Measurements from ENCODE around the gene PIGL.
"Not testable (repeated sequence)": the region's sequence is repeated elsewhere in the genome, so short reads cannot be mapped to it uniquely, and the experiment has no call there.

PIGL gene

DNA sequence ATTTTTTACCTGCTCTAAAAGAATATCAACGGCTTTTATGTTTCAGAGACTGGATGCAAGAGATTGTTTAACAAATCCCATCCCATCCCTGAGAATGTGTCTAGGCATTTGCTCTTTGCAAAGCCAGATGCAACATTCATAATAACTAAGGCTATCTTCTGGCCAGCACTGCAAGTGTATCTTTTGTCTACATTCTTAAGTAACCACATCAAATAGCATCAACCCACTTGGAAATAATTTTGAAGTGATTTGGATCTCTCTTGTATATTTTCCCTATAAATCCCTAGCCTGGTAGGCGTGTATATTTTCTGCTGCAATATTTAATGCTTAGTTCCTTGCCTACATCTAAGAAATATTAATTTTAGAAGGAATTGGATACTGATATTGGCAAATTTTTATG, 64.3 kb downstream of the PIGL start:
- no peak for DNase-seq

DNA sequence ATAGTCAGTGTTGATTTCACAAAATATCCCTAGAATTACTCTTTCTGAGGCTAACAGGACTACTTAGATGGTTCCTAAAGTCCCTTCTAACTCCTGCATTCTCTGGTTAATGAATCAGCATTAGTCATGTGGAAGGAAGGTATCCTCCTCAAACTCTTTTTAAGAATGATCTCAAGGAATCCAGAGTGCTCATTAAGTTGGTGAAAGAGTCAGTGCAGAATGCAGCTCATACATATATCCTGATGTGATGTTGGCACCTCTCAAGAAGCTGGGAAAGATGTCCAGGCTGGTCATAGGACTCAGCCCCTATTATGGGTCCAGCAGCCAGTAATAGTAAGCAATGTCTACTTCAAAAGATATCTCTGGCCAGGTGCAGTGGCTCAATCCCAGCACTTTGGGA, 65.5 kb downstream of the PIGL start:
- no peak for DNase-seq

DNA sequence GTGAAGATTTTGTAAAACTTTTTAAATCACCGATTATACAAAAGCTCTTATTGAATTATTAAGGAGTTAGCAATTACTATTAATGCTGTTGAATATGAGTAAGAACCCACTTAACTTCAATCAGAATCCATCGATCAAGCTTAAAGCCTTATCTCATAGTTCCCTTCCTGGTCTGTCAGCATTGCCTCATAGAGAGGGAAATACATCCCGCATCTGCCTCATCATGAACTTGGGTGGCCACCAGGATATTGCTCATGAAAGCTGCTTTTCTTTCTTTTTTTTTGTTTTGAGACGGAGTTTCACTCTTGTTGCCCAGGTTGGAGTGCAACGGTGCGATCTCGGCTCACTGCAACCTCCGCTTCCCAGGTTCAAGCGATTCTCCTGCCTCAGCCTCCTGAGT, 66.7 kb downstream of the PIGL start:
- no peak for DNase-seq

DNA sequence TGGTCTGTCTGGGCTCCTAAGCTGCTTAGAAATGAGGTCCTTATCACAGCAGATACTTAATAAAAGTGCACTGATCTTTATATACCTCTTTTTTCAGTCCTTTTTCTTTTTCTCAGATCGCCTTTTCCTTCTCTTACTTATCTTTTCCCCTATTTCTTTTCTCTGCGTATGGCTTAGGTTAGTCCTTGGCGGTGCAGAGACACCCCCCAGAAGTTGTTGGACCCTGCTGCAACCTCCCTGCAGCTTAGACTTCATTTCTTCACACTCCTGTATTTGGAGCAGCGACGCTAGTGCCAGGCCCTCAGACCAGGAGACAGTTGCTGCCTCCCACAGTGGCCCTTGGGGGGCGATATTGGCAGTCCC, 68.6 kb downstream of the PIGL start:
- no peak for DNase-seq

DNA sequence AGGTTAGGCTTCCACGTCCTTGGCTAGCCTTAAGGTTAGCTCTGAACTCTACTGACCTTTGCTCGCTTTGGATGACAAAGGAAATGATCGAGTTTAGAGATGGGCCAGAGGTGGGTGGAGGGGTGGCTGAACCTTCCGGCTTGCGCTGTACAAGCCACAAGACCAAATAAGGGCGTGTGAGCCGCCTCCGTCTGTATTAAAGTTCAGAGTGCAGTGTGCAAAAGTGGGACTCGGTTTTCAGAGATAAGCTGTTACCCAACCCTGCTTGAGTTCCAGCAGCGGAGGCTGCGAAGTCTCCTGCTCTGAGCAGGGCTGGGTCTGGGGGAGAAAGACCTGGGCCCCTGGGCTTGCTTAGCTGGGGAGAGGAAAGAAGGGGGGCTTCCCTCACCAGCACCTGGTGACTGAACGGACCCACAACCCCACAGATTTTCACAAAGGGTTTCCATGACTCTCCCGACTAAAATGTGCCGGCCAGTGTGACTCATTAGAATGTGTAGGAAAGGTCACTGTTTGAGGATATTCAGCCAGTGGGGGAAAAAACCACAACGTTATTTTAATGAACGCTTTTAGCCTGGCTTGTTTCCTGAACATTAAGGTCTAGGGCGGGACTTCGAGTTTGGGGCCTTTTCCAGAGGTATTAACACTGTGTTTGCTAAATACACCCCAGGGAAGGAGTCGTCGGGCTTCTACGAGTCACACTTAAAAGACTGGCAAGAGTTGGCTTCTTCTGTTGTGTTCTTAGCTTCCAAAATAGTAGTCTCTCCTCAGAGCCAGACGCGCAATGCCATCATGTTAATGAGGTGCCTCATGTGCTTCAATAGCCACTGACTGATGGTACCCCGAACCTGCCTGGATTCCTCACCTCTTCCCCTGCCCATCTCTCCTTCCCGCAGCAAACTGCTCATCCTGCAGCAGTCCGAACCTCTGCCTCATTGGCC, 69.3 kb downstream of the PIGL start:
- DNase-seq = no peak

DNA sequence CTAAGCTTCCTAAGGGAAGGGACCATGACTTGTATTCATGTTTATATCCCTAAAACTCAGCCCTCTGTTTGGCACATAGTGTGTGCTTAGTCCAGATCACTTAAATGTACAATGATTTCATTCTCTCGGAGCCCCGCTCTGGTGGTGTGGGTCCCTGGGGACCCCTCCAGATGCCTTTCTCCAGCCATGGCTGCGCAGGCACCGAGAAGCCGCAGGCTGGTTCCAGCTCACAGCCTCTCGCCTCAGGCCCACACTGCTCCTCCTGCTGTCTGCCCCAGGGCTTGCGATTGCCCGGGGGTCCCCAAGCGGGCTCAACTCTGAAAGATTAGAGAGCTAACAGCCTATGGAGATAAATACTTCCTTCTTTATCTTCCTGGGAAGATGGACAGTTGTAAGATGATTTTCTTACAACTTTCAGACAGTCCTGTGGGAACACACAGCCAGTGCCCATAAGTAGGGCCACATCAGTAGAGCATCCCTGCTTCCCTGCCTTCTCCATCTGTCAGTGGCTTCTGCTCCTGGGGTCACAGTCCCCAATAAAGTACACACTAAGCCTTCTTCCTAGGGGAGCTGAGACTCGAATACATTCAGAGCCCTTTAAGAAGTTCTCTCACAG, 70.0 kb downstream of the PIGL start:
- no peak for DNase-seq

DNA sequence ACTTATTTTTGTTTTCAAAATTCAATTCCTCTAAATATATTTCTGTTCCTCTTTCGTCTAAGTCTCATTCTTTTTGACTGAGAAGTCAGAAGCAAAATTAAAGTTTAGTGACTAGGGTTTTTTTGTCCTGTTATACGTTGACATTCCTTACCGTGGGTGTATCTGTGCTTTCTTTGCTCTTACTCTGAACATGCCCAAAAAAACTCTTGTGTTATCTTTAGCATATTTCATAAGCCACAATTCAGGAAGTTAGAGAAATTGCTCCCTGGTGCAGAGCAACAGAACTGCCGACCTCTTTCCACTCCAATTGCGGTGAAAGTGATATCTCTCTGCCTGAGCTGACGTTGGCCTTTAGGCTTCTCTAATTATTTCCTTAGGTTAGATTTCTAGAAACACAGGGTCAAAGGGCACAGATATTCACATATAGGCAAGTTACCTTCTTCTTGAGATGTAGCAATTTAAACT, 70.6 kb downstream of the PIGL start:
- no peak for DNase-seq

DNA sequence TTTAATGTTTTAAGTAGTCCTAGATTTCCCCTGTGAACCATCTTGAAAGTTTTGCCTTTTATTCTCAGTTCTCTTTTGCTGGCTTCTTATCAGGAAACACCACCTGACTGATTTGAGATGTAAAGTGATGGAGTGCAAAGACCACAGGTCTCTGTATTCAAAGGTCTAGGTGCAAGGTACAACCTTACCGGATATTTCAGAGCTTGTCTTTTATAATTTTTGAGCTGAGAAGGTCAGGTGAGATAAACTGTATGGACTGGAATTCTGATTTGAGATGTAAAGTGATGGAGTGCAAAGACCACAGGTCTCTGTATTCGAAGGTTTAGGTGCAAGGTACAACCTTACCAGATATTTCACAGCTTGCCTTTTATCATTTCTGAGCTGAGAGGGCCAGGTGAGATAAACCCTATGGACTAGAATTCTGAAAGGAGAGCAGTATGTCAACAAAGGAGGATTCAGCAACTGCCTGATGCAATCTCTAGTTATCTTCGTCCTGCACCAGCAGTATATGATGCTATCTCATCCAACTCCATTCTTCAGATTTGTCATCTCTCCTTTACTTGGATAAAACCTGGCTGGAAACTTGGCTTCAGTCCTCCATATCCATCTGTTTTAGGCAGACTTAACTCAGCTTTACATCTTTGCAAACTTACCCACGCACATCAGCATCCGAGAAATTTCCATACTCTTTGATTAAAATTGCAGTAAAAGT, 72.0 kb downstream of the PIGL start:
- DNase-seq = no peak

DNA sequence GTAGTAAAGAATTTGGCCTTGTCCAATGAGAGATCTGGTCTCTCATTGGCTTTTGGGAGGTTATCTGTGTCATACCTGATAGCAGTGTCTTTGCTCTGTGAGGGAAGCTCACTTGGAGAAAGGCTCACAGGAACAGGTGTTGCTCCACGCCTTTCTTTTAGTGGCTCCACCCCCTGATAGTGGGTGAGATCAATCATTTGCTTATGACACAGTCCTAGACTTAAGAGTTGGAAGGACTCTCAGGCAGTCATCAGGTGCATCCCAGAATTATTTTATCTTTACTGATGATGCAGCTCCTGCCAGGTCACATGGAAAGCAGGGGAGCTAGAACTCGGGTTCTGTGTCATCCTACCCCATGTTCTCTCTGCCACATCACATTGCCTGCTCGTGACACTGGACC, 76.9 kb downstream of the PIGL start:
- no peak for DNase-seq

DNA sequence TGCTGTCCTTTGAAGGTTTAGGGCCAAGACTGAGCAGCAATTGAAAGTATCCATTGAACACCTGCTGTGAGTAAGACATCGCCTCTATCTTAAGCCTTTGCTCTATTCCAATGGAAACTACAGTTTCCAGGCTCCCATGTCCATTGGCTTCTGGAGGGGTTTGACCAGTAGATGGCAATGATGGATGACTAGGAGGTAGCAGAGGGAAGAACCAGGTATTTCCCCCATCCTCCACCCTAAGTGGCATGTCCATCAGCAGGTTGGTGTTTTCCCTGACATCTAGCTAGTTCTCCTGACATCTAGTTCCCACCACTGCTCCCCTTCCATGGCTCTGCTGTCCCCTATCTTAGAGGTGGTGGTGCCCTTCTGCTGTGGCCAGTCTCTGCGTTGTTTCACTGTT, 77.5 kb downstream of the PIGL start:
- DNase-seq = no peak

DNA sequence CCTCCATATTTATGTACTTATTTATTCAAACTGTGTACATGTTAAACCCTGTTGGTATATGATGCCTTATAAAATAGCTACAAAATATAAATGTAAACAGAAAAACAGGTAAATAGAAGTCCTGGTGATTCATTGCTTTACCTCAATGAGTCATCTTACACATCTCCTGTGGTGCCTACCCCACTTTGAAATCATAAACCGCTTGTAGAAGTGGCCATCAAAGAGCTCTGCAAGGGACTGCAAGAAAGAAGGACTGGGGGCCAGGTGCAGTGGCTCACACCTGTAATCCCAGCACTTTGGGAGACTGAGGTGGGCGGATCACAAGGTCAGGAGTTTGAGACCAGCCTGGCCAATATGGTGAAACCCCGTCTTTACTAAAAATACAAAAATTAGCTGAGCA, 79.1 kb downstream of the PIGL start:
- not testable (repeated sequence) for DNase-seq

DNA sequence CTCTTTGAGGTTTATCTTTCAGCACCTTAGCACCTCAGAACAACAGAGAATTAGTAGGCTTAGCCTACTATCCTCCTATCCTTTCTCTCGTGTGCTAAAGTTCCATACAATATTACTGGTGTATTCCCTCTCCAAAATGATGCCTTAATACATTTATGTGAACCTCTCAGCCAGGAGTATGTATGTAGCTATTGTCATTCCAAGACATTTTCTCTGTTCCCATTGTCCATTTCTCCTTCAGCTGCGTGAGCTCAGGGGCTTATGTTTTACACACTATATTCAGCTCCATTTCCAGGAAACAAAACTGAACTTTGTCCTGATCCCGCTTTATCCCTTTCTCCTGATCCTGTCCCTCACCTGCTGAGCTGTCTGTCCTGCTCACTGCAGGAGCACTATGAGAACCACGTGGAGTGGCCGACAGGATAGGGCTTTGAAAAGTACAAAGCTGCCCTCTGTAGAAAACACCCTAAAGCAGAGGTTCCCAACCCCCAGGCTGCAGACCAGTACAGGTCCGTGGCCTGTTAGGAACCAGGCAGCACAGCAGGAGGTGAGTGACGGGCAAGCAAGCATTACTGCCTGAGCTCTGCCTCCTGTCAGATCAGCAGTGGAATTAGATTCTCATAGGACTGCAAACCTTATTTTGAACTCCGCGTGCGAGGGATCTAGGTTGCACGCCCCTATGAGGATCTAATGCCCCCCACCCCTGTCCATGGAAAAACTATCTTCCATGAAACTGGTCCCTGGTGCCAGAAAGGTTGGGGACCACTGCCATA, 80.5 kb downstream of the PIGL start:
- no peak for DNase-seq

DNA sequence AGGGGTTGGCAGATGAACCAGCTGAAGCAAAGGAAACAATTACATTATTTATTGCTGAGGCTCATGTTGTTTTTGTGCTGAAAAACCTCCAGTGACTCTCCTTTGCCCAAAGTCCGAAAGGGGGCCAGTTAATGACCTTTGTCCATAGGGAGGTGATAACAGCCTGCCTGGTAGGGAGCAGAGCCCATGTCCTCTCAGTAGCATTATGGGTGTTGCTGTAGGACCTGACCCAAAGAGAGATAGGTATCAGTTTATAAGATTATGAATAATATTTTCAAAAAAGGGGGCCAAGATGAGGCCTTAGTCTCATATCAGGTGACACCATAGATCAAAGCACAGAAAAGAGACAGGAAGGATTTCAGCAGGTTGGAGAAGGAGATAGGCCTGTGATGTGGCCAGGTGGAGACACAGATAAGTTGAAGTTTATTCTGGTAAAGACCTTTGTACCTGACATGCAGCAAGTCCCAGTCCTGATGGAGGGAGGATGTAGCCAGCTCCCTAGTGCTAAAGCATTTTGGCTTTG, 81.2 kb downstream of the PIGL start:
- DNase-seq = no peak

DNA sequence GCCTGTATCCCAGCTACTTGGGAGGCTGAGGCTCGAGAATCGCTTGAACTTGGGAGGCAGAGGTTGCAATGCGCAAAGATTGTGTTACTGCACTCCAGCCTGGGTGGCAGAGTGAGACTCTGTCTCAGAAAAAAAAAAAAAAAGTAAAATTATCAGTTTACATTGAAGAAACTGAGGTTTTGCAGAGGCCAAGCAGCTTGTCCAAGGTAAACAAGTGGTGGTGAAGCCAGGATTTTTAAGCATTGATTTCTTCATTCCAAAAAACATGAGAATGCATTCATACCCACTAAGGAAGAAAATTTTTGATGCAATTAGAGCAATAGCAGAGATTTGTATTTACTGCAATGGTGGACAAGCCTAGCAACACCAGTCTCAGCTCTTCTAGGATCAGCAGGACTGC, 83.5 kb downstream of the PIGL start:
- DNase-seq = no peak

DNA sequence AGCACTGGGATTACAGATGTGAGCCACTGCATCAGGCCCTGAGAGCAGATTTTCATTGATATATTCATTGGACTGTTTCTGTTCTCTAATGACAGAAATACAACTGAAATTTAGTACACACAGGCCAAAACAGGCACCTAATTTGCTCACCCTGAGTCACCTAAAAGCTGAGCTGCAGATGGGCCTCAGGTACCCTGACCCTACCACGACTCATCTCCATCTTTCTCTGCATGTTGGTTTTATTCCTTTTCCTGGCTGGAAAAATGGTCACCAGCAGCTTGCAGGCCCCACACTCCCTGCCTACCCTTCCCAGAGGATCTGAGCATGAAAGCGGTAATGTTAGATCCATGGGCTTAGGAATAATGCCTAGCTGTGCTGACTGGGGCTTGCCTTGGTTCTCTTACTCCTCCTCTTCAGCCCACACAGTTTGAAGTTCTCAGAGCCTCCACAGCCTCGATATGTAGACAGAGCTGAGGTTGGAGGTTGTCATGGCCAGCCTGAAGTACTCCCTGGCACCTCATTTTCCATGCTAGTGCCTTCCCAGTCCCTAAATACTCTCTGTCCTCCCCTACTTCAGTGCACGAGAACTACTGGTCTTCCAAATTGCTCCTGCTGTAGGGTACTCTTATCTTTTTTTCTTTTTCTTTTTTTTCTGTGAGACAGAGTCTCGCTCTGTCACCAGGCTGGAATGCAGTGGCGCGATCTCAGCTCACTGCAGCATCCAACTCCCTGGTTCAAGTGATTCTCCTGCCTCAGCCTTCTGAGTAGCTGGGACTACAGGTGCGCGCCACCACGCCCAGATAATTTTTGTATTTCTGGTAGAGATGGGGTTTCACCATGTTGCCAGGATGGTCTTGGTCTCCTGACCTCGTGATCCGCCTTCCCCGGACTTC, 85.2 kb downstream of the PIGL start:
- no peak for DNase-seq

DNA sequence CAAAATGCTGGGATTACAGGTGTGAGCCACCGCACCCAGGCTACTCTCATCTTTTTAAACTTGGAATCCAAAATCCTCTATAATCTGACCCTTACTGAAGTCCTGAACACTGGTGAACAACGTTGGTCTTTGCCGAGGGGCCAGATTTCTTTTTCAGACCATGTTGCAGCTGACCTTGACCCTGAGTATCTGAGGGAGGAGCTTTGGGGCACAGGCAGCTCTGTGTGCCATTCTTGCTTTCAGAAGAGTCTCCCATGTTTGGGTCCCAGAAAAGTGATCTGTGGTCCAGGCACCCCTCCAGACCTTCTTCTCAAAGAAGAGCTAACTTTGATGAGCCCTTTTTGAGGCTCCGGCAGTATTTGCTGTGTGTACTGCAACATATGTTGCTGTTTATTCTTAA, 85.8 kb downstream of the PIGL start:
- no peak for DNase-seq

DNA sequence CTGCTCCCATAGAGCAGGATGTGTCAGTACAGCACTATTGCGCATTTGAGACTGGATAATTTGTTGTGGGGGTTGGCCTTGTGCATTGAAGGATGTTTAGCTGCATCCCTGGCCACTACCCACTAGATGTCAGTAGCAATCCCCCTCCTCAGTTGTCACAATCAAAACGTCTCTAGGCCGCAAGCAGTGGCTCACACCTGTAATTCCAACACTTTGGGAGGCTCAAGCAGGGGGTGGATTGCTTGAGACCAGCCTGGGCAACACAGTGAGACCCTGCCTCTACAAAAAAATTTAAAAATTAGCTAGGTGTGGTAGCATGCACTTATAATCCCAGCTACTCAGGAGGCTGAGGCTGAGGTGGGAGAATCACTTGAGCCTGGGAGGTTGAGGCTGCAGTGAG, 87.8 kb downstream of the PIGL start:
- peak in 1 of 2 experiments; percentile 7 for DNase-seq

DNA sequence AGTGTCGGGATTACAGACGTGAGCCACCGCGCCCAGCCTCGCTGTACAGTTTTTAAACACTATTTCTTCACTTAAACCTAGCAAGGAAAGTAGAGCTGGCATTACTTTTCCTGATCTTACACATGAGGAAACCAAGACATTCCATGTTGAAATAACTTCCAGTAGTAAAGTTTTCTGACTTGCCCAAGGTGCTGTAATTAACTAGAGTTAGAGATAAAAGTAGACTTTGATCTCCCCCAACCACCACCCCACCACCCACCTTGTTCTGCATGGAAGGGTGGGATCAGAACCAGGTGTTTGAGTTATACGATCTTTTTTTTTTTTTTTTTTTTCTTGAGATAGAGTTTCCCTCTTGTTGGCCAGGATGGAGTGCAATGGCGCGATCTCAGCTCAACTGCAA, 89.2 kb downstream of the PIGL start:
- DNase-seq = no peak

DNA sequence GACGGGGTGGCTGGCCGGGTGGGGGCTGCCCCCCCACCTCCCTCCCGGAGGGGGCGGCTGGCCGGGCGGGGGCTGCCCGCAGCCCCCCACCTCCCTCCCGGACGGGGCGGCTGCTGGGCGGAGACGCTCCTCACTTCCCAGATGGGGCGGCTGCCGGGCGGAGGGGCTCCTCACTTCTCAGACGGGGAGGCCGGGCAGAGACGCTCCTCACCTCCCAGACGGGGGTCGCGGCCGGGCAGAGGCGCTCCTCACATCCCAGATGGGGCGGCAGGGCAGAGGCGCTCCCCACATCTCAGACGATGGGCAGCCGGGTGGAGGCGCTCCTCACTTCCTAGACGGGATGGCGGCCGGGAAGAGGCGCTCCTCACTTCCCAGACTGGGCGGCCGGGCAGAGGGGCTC, 95.1 kb downstream of the PIGL start:
- DNase-seq = not testable (repeated sequence)

DNA sequence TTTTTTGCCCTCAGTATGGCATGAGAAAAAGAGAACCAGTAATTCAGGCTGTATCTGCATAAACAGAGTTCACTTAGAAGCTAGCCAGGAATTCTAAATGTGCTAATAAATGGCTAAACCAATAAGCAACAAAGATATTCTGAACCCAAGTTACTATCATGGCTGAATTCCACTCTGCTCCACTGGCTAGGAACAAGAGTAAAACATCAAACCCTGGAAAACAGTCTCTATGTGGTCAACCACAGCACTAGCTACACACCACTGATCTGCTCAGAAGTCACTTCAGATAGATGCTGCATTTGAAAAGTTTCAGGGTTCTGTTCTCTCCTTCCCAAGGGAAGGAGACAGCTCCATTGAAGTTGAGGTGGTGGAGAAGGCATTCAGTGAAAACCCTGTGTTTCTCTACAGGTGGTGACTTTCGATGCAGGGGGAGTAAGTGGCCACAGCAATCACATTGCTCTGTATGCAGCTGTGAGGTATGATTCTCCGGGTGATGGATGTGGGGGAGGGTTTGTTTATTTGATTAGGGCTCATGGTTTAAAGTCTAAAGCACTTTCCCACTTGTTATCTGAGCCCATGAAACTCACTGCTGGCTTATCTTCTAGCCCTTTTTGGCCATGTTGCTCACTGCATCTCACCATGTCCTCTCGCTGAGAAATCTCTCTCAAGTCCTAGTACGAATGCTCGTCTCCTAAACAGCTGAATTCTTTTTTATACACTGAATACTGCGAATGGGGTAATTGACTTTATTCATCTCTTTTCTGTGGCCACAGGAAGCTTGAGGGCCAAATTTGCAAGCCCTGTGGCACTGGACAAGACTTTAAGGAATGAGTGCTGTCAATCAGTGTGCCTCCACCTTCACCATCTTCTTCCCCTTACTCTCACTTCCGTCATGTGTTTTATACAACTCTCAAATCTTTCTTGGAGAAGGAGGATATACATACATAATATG, 96.4 kb downstream of the PIGL start:
- no peak for DNase-seq

DNA sequence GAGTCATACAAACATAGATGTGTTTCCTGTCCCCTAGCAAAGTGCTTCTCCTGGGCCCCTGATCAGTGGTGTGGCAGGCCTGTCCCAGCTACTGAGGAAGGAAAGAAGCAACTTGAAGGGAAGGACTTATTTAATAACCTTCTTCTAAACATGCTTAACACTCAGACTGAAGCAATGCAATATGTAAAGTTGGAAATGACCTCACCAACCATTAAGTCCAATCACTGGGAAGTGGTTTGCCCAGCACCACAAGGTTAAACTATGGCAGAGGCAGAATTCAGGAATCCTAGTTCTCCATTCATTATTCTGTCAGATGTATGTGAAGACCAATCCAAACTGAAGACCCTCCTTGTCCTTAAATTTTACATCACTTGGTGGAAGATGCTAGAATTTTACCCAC, 97.2 kb downstream of the PIGL start:
- no peak for DNase-seq
